ENCODE data around the gene TMED1. TPM values are rescaled to one million over a fixed set of nuclear protein-coding genes. Genes with fewer than 3 reads are reported as not detected.

The TMED1 gene
- total RNA-seq, 1 donor from 2014 or later = 57.3 TPM

- TF ChIP-seq, protein P1, sequence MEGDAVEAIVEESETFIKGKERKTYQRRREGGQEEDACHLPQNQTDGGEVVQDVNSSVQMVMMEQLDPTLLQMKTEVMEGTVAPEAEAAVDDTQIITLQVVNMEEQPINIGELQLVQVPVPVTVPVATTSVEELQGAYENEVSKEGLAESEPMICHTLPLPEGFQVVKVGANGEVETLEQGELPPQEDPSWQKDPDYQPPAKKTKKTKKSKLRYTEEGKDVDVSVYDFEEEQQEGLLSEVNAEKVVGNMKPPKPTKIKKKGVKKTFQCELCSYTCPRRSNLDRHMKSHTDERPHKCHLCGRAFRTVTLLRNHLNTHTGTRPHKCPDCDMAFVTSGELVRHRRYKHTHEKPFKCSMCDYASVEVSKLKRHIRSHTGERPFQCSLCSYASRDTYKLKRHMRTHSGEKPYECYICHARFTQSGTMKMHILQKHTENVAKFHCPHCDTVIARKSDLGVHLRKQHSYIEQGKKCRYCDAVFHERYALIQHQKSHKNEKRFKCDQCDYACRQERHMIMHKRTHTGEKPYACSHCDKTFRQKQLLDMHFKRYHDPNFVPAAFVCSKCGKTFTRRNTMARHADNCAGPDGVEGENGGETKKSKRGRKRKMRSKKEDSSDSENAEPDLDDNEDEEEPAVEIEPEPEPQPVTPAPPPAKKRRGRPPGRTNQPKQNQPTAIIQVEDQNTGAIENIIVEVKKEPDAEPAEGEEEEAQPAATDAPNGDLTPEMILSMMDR (conservative IDR thresholded peaks at IDR 0.05; ENCODE audit: low read depth, low read length) = no peak
- no peak overlapping the region for H3K4me3 ChIP-seq (ENCODE audit: low read depth, low read length)
- DNase-seq (ENCODE audit: low read depth) = no peak
Observed at GRCh38 chr19:10805065-10805757, 30.8 kb downstream of the TMED1 start.

GRCh38 chr19:10803252-10803651 is 32.8 kb downstream of the TMED1 start:
- TF ChIP-seq, protein P1 (conservative IDR thresholded peaks at IDR 0.05; ENCODE audit: low read depth, low read length) = no peak
- H3K4me3 ChIP-seq (ENCODE audit: low read depth, low read length) = no peak overlapping the region
- DNase-seq (ENCODE audit: low read depth) = no peak

DNA sequence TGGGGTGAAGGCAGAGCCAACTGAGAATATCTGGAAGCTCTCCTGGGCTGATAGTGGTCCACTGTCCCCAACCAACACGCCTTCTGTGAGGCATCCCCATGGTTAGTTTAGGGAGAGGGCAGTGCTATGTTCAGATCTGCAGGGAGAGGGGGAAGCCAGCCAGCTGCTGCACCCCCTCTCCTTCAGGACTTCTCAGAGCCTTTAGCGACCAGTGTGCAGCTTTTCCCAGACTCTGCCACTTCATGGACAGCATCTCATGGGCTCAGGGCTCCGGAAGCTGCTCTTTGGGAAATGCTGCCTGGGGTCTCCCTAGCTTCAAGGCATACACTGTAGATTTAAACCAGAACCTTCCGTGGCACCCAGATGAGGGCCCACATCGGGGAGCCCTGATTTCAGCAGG is 33.5 kb downstream of the TMED1 start:
- TF ChIP-seq, protein P1 (conservative IDR thresholded peaks at IDR 0.05; ENCODE audit: low read depth, low read length) = no peak
- no peak overlapping the region for H3K4me3 ChIP-seq (ENCODE audit: low read depth, low read length)
- DNase-seq (ENCODE audit: low read depth) = no peak

DNA sequence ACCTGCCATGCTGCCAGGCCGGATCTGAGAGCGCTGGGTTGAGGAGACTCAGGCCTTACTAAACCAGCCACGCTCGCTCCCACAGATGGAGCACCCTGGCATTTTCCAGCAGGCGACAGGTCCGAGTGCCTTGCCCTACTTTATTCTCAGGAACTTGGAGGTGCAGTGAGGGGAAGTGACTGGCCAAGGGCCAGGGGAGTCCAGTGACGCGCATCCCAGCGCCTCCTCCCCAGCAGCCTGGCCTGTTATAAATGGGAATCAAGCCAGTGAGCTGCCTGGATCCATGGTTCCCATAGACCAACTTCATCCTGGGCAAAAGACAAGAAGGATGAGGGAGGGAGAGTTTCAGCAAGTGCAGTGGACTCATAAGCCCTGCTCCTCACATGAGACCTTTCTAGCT is 35.5 kb downstream of the TMED1 start:
- TF ChIP-seq, protein P1 (conservative IDR thresholded peaks at IDR 0.05; ENCODE audit: low read depth, low read length) = no peak
- no peak overlapping the region for H3K4me3 ChIP-seq (ENCODE audit: low read depth, low read length)
- no peak for DNase-seq (ENCODE audit: low read depth)

GRCh38 chr19:10797541-10798256 is 38.3 kb downstream of the TMED1 start:
- TF ChIP-seq, protein P1 (conservative IDR thresholded peaks at IDR 0.05; ENCODE audit: low read depth, low read length) = no peak
- no peak overlapping the region for H3K4me3 ChIP-seq (ENCODE audit: low read depth, low read length)
- no peak for DNase-seq (ENCODE audit: low read depth)

- TF ChIP-seq, protein P1 (conservative IDR thresholded peaks at IDR 0.05; ENCODE audit: low read depth, low read length) = no peak
- no peak for DNase-seq (ENCODE audit: low read depth)
- H3K4me3 ChIP-seq (ENCODE audit: low read depth, low read length) = no peak overlapping the region
Observed at GRCh38 chr19:10797078-10797477, 38.9 kb downstream of the TMED1 start.

Data from epithelial cell of proximal tubule (primary cell).